Skeletal muscle tissue (tissue), 4 donors: ENCODE data around the gene GFOD1. TPM values are rescaled to one million over a fixed set of nuclear protein-coding genes. Genes with fewer than 3 reads are reported as not detected.
A peak's percentile ranks its signal among the peaks of the same experiment; 100 is the strongest.

ENCODE experiments used
- H3K27ac ChIP-seq: one replicate; pipeline ENCODE4 v1.7.0; 2013; ENCODE audit warnings: mild to moderate bottlenecking, low read depth, low read length, inconsistent platforms
- H3K27me3 ChIP-seq, 3 donors: one replicate each; pipeline ENCODE4 v1.7.0; 2013; ENCODE audit warnings: low read length in 3 of 3; ENCODE audit not compliant: control insufficient read depth in 3 of 3, insufficient read depth in 3 of 3
- H3K36me3 ChIP-seq, 3 donors: one replicate each; pipeline ENCODE4 v1.7.0; 2013; ENCODE audit warnings: low read length in 3 of 3; ENCODE audit not compliant: control insufficient read depth in 3 of 3, insufficient read depth in 3 of 3
- H3K4me1 ChIP-seq, 3 donors: one replicate each; pipeline ENCODE4 v1.7.0; 2013; ENCODE audit warnings: low read length in 3 of 3, mild to moderate bottlenecking in 3 of 3; ENCODE audit not compliant: control insufficient read depth in 3 of 3, insufficient read depth in 3 of 3
- H3K4me3 ChIP-seq, 3 donors: one replicate each; pipeline ENCODE4 v1.7.0; 2013; ENCODE audit warnings: low read length in 3 of 3
- H3K9ac ChIP-seq, 3 donors: one replicate each; pipeline ENCODE4 v1.7.0; 2013; ENCODE audit warnings: low read length in 3 of 3, mild to moderate bottlenecking in 3 of 3, moderate library complexity in 2 of 3, low read depth in 1 of 3
- H3K9me3 ChIP-seq, 3 donors: one replicate each; pipeline ENCODE4 v1.7.0; 2013; ENCODE audit warnings: low read length in 3 of 3; ENCODE audit not compliant: control insufficient read depth in 3 of 3
- total RNA-seq: library from RNA; depleted of rRNA; stranded (reverse); fragments of >200 nt; gene quantifications from one replicate; pipeline ENCODE4 v1.2.3, GENCODE V29; 2014
- donor health status: Osteomylitis.

GFOD1 gene
- total RNA-seq, 1 donor from 2014 or later = 6.3 TPM

DNA sequence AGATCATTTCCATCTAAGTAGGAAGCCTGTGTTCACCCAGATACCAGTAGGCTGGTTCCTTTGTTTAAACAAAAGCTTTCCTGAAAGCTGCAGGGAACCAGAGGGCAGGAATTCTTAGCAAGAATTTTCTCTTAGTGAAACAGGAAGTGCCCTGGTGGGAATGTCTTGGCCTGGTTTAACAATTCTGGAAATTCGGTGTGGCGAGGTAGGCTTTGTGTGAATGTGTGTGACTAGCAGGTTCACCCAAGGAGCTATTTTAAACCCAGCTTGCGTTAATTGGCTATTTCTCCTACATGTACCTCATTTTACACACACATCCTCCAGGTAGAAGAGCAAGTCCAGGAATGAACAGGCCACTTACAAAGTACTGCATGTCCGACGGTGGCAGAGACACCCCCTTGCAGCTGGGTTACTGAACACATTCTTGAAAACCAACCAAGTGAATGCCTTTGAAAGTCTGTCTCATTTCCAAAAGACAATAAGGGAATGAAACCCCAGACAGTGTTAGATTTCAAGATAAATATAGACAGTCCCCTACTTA, 64.6 kb downstream of the GFOD1 start:
- Histone ChIP-seq H3K9me3 (no peaks in the 10 kb centered on the region), H3K4me3 (peak overlapping the region in 1 of 3 donors; percentile 40), H3K27ac (peak overlapping the region; percentile 49), H3K36me3 (no peaks in the 10 kb centered on the region), H3K9ac (peak overlapping the region in 2 of 3 donors; percentile 3), H3K4me1 (peaks cover 69 to 76% (median 70%) of the 10 kb centered on the region in 3 donors), H3K27me3 (no peaks in the 10 kb centered on the region)

DNA sequence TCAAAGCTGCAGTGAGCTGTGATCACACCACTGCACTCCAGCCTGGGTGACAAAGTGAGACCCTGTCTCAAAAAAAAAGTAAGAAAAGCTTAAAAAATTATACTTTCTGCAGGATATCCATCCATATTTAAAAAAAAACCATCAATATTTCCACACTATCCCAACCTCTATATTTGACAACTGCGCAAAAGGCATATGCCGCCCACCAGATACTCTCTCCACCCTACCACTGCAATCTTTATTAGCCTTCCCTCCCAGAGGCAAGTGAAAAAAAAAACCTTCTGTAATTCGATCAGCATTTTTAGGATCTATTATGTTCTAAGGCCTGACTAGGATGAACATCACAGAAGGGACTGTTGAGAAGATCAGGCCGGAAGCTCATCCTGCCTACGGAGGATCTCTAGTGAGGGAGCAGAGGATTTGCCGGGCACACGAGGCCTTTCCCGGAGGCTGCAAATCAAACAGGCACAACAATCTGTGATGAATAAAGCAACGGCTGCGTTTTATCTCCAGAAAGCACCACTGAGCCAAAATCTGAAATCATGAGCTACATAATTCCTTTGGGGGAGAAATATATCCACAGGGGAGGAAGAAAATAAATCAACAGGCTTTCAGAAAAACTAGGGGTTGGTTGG, 65.9 kb downstream of the GFOD1 start:
- Histone ChIP-seq H3K4me3 (no peak overlapping the region), H3K4me1 (peaks cover 69 to 77% (median 70%) of the 10 kb centered on the region in 3 donors)

DNA sequence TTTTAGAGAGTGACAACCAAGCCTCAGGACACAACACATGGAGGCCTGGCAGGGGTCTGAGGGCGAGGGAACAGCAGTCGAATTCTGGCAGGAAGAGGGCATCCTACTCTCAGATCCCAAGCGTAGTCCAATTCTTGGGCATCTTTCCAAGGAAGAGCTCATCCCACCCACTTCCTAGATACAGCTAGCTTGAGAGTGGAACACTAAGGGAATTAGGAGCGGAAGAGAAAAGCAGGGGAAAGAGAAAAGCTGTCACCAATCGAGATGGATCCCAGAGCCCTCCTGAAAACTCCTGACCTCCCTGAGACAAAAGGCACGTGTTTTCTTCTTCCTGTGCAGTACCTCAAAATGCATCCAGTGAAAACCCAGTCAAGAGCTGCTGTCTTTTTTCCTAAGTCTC, 67.1 kb downstream of the GFOD1 start:
- Histone ChIP-seq H3K36me3 (no peaks in the 10 kb centered on the region), H3K9ac (no peak overlapping the region), H3K27me3 (no peaks in the 10 kb centered on the region), H3K4me1 (peaks cover 57 to 65% (median 65%) of the 10 kb centered on the region in 3 donors), H3K4me3 (no peak overlapping the region), H3K27ac (no peak overlapping the region), H3K9me3 (no peaks in the 10 kb centered on the region)

More for the DNA sequence above, 65.9 kb downstream of the GFOD1 start:
- no peak overlapping the region for H3K9ac ChIP-seq
- H3K9me3 ChIP-seq = no peaks in the 10 kb centered on the region
- H3K27ac ChIP-seq = peak overlapping the region; percentile 49
- H3K36me3 ChIP-seq = no peaks in the 10 kb centered on the region
- no peaks in the 10 kb centered on the region for H3K27me3 ChIP-seq

DNA sequence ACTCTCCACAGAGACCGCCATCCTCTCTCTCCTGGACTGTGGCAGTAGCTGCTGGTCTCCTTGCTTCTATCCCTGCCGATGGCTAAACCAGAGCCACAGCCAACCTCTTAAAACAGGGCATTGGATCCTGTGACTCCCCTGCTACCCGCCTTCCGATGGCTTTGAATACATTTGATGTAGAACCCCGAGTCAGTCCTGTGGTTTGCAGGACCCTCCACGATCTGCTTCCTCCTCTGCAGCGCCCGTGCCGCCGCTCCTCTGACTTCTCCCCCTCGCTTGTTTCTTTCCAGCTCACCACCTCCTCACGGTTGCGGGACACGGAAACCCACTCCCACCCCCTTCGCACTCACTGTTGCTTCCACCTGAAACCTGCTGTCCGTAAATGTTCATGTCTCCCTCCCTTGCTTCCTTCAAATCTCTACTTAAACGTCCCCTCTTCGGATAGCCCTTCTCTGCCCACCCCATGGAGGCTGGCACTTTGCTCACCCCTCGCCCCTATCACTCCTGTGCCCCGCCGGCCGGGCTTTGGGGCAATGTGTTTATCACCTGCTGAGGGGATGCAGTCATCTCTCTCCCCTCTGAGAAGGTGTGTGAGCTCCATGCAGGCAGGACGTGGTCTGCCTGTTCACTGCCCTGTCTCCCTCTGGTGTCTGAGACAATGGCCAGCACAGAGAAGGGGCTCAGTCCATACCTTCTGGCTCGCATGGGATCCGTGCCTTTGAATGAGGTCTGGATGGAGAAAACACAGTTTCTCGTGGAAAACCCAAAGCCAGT, 67.8 kb downstream of the GFOD1 start:
- Histone ChIP-seq H3K9ac (no peak overlapping the region), H3K27ac (peak overlapping the region; percentile 36), H3K4me3 (no peak overlapping the region), H3K27me3 (no peaks in the 10 kb centered on the region), H3K4me1 (peaks cover 52 to 68% (median 67%) of the 10 kb centered on the region in 3 donors), H3K9me3 (no peaks in the 10 kb centered on the region), H3K36me3 (no peaks in the 10 kb centered on the region)

DNA sequence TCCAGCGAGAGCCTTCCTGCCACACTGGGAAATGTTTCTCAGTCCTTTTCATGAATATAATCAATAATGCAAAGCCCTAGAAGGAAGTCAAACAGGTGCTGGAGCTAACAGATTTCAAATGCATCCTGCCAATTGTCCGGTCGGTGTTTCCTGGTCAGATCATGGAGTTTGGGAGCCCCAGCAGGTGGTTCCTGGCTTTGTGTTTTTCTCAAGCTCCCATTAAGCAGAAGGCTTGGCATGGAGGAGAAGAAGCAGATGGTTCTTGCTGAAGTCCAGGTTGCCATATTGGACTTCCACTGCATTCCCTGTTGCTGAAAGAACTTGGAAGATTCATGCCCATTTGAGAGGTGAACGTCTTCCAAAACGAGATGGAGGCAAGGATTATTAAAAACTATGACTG, 68.6 kb downstream of the GFOD1 start:
- Histone ChIP-seq H3K36me3 (no peaks in the 10 kb centered on the region), H3K4me1 (peaks cover 57 to 74% (median 72%) of the 10 kb centered on the region in 3 donors), H3K27ac (peak overlapping the region; percentile 36), H3K4me3 (no peak overlapping the region), H3K9ac (no peak overlapping the region), H3K9me3 (no peaks in the 10 kb centered on the region), H3K27me3 (no peaks in the 10 kb centered on the region)

DNA sequence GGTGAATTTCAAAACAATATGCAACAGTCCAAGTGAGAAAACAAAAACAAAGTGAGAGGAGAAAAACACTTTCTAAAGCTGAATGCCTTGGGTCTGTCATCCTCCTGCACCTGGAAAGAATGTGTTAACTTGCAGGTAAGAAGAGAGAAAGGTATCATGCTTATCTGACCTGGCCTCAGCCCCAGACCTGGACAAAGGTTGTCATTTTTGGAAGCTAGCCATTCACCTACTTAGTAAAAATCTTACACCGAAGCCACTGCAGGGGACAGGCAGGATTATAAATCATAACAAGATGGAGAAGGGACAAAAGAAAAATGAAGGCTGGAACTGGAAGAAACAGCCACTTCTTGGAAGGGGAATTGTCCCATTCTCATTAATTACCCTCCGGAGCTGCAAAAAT, 69.4 kb downstream of the GFOD1 start:
- no peaks in the 10 kb centered on the region for H3K36me3 ChIP-seq
- no peaks in the 10 kb centered on the region for H3K9me3 ChIP-seq
- H3K27me3 ChIP-seq = no peaks in the 10 kb centered on the region
- H3K4me3 ChIP-seq = no peak overlapping the region
- H3K27ac ChIP-seq = no peak overlapping the region
- peaks cover 58 to 75% (median 74%) of the 10 kb centered on the region in 3 donors for H3K4me1 ChIP-seq
- H3K9ac ChIP-seq = no peak overlapping the region

DNA sequence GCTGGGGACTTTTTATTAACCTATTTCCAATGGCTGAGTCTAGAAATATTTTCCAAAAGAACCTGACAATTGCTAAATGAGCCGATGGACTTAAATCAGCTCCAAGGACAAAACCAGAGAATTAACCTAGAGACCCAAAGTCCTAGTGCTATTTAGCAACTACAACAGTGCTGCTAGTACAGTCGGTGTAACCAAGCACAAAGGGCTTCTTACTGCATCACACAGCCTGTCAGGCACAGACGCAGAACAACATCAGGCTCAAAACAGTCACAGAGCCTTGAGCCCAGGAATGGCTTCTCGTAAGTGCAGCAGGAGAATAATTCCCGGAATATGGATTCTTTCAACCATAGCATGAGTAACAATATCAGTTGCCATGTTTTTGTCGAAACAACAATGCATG, 70.0 kb downstream of the GFOD1 start:
- Histone ChIP-seq H3K27ac (no peak overlapping the region), H3K4me1 (peaks cover 58 to 75% (median 74%) of the 10 kb centered on the region in 3 donors)

DNA sequence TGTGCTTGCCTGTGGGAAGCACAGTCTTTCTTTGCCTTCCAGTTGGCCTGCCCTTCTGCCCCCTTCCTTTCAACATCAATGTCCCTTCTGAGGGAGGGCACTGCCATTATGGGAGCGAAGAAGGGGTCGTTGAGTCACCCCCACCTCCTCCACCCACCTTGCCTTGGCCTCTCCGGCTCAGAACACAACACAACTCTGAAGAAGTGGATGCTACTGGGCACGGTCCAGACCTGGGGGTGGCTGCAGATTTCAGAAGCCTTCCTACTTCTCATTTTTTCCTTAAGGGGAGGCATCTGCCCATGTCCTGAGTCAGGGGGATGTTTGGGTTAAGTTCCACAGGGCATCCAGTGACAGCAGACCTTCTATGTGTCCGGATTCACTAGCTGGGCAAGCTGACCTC, 72.1 kb downstream of the GFOD1 start:
- Histone ChIP-seq H3K27me3 (no peaks in the 10 kb centered on the region), H3K9me3 (no peaks in the 10 kb centered on the region), H3K9ac (no peak overlapping the region), H3K4me1 (peaks cover 58 to 81% (median 77%) of the 10 kb centered on the region in 3 donors), H3K27ac (no peak overlapping the region), H3K4me3 (no peak overlapping the region), H3K36me3 (no peaks in the 10 kb centered on the region)

More for the DNA sequence above, 70.0 kb downstream of the GFOD1 start:
- H3K4me3 ChIP-seq = no peak overlapping the region
- H3K27me3 ChIP-seq = no peaks in the 10 kb centered on the region
- no peaks in the 10 kb centered on the region for H3K9me3 ChIP-seq
- H3K36me3 ChIP-seq = no peaks in the 10 kb centered on the region
- H3K9ac ChIP-seq = no peak overlapping the region

DNA sequence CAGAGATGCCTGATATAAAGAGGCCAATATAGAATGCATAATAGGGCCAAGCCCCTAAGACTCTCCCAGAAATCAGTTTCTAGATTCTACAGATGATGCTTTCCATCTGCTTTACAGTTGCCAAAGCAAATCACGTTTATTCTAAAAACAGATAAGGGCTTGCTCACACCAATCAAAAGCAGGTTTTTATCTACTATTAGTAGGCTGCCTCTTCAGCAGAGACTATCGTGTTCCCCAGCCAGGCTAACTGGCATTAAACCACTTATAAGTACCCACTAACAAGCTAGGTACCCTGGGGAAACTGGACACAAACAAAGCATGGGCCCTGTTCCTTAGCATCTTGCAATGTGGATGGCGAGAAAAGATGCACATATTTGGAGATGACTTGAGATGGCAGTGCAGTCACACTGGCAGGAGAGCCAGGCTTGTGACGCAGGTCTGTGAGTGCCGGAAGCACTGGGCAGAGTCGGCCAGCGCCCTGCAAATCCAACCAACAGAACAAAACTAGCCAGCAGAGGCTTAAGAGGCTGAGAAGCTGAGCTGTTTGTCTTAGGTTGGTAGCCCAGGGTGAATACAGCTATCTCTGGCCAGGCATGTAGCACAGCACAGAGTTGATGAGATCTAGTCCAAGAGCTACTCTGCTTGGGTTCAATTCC, 73.4 kb downstream of the GFOD1 start:
- Histone ChIP-seq H3K27ac (peak overlapping the region; percentile 66), H3K4me1 (peaks cover 52 to 72% (median 72%) of the 10 kb centered on the region in 3 donors)

More for the DNA sequence above, 73.4 kb downstream of the GFOD1 start:
- H3K36me3 ChIP-seq = no peaks in the 10 kb centered on the region
- H3K4me3 ChIP-seq = peak overlapping the region in 1 of 3 donors; percentile 0
- peak overlapping the region in 1 of 3 donors; percentile 26 for H3K9ac ChIP-seq
- no peaks in the 10 kb centered on the region for H3K9me3 ChIP-seq
- H3K27me3 ChIP-seq = no peaks in the 10 kb centered on the region
